Measurements from ENCODE around the gene TFPI. TPM values are rescaled to one million over a fixed set of nuclear protein-coding genes. Genes with fewer than 3 reads are reported as not detected.
"Not testable (repeated sequence)": the region's sequence is repeated elsewhere in the genome, so short reads cannot be mapped to it uniquely, and the experiment has no call there.

Gene TFPI
- total and polyA plus RNA-seq, 4 donors = 72.9 to 131 (median 96.8) TPM

- no peaks in the 10 kb centered on the region for H3K27me3 ChIP-seq (ENCODE audit: control insufficient read depth, insufficient read depth, low read length)
- H3K27ac ChIP-seq (ENCODE audit: low read depth, low read length) = no peak overlapping the region
- DNase-seq (ENCODE audit: low read depth in 4 of 6, low spot score in 6 of 6) = no peak
- no peaks in the 10 kb centered on the region for H3K4me1 ChIP-seq (ENCODE audit: control insufficient read depth, insufficient read depth, low read length)
- WGBS (ENCODE audit: insufficient coverage) = 86% methylated on average over 1 of the region's 2 CpGs
- no peak overlapping the region for H3K4me3 ChIP-seq (ENCODE audit: low read depth, low read length)
- no peaks in the 10 kb centered on the region for H3K36me3 ChIP-seq (ENCODE audit: control insufficient read depth, insufficient read depth, low read length)
- H3K9me3 ChIP-seq (ENCODE audit: control insufficient read depth, insufficient read depth, low read length) = peaks cover 3% of the 10 kb centered on the region
Measured at GRCh38 chr2:187577310-187577709, 23.1 kb upstream of the TFPI start.

GRCh38 chr2:187576906-187577305, 22.7 kb upstream of the TFPI start:
- Histone ChIP-seq H3K4me3 (ENCODE audit: low read depth, low read length) (no peak overlapping the region), H3K27me3 (ENCODE audit: control insufficient read depth, insufficient read depth, low read length) (no peaks in the 10 kb centered on the region), H3K9me3 (ENCODE audit: control insufficient read depth, insufficient read depth, low read length) (peaks cover 3% of the 10 kb centered on the region), H3K27ac (ENCODE audit: low read depth, low read length) (no peak overlapping the region), H3K36me3 (ENCODE audit: control insufficient read depth, insufficient read depth, low read length) (no peaks in the 10 kb centered on the region), H3K4me1 (ENCODE audit: control insufficient read depth, insufficient read depth, low read length) (no peaks in the 10 kb centered on the region)
- no peak for DNase-seq (ENCODE audit: low read depth in 4 of 6, low spot score in 6 of 6)

GRCh38 chr2:187575751-187576067, 21.5 kb upstream of the TFPI start:
- Histone ChIP-seq H3K36me3 (ENCODE audit: control insufficient read depth, insufficient read depth, low read length) (no peaks in the 10 kb centered on the region), H3K9me3 (ENCODE audit: control insufficient read depth, insufficient read depth, low read length) (peaks cover 3% of the 10 kb centered on the region), H3K4me3 (ENCODE audit: low read depth, low read length) (no peak overlapping the region), H3K27me3 (ENCODE audit: control insufficient read depth, insufficient read depth, low read length) (no peaks in the 10 kb centered on the region), H3K27ac (ENCODE audit: low read depth, low read length) (peak overlapping the region; percentile 74), H3K4me1 (ENCODE audit: control insufficient read depth, insufficient read depth, low read length) (no peaks in the 10 kb centered on the region)
- WGBS (ENCODE audit: insufficient coverage) = no CpG with 5 or more reads among the region's 1 CpG
- peak in 1 of 6 donors; percentile 10 for DNase-seq (ENCODE audit: low read depth in 4 of 6, low spot score in 6 of 6)

- Histone ChIP-seq H3K27ac (ENCODE audit: low read depth, low read length) (peak overlapping the region; percentile 74), H3K9me3 (ENCODE audit: control insufficient read depth, insufficient read depth, low read length) (peaks cover 3% of the 10 kb centered on the region), H3K36me3 (ENCODE audit: control insufficient read depth, insufficient read depth, low read length) (no peaks in the 10 kb centered on the region), H3K4me1 (ENCODE audit: control insufficient read depth, insufficient read depth, low read length) (no peaks in the 10 kb centered on the region), H3K4me3 (ENCODE audit: low read depth, low read length) (no peak overlapping the region), H3K27me3 (ENCODE audit: control insufficient read depth, insufficient read depth, low read length) (no peaks in the 10 kb centered on the region)
- WGBS (ENCODE audit: insufficient coverage) = 14% methylated on average over 1 of the region's 3 CpGs
- peak in 2 of 6 donors; percentile 54 to 59 for DNase-seq (ENCODE audit: low read depth in 4 of 6, low spot score in 6 of 6)
Measured at GRCh38 chr2:187574969-187575750, 20.9 kb upstream of the TFPI start.

- H3K36me3 ChIP-seq (ENCODE audit: control insufficient read depth, insufficient read depth, low read length) = no peaks in the 10 kb centered on the region
- H3K9me3 ChIP-seq (ENCODE audit: control insufficient read depth, insufficient read depth, low read length) = peaks cover 3% of the 10 kb centered on the region
- H3K4me3 ChIP-seq (ENCODE audit: low read depth, low read length) = no peak overlapping the region
- no CpG with 5 or more reads among the region's 2 CpGs for WGBS (ENCODE audit: insufficient coverage)
- no peak for DNase-seq (ENCODE audit: low read depth in 4 of 6, low spot score in 6 of 6)
- no peaks in the 10 kb centered on the region for H3K4me1 ChIP-seq (ENCODE audit: control insufficient read depth, insufficient read depth, low read length)
- H3K27me3 ChIP-seq (ENCODE audit: control insufficient read depth, insufficient read depth, low read length) = no peaks in the 10 kb centered on the region
- no peak overlapping the region for H3K27ac ChIP-seq (ENCODE audit: low read depth, low read length)
Measured at GRCh38 chr2:187573722-187574121, 19.5 kb upstream of the TFPI start.

- H3K36me3 ChIP-seq (ENCODE audit: control insufficient read depth, insufficient read depth, low read length); H3K27ac ChIP-seq (ENCODE audit: low read depth, low read length); H3K9me3 ChIP-seq (ENCODE audit: control insufficient read depth, insufficient read depth, low read length); H3K4me3 ChIP-seq (ENCODE audit: low read depth, low read length); H3K4me1 ChIP-seq (ENCODE audit: control insufficient read depth, insufficient read depth, low read length); H3K27me3 ChIP-seq (ENCODE audit: control insufficient read depth, insufficient read depth, low read length); DNase-seq (ENCODE audit: low read depth in 4 of 6, low spot score in 6 of 6): not testable (repeated sequence)
- WGBS (ENCODE audit: insufficient coverage) = no CpG with 5 or more reads among the region's 5 CpGs
Measured at GRCh38 chr2:187571996-187572395, 17.8 kb upstream of the TFPI start.

GRCh38 chr2:187569571-187569970, 15.3 kb upstream of the TFPI start:
- Histone ChIP-seq H3K27ac (ENCODE audit: low read depth, low read length) (no peak overlapping the region), H3K36me3 (ENCODE audit: control insufficient read depth, insufficient read depth, low read length) (no peaks in the 10 kb centered on the region), H3K27me3 (ENCODE audit: control insufficient read depth, insufficient read depth, low read length) (no peaks in the 10 kb centered on the region), H3K9me3 (ENCODE audit: control insufficient read depth, insufficient read depth, low read length) (peaks cover 3% of the 10 kb centered on the region), H3K4me1 (ENCODE audit: control insufficient read depth, insufficient read depth, low read length) (no peaks in the 10 kb centered on the region), H3K4me3 (ENCODE audit: low read depth, low read length) (no peak overlapping the region)
- DNase-seq (ENCODE audit: low read depth in 4 of 6, low spot score in 6 of 6) = no peak

GRCh38 chr2:187569042-187569441, 14.8 kb upstream of the TFPI start:
- no peaks in the 10 kb centered on the region for H3K27me3 ChIP-seq (ENCODE audit: control insufficient read depth, insufficient read depth, low read length)
- no peak overlapping the region for H3K4me3 ChIP-seq (ENCODE audit: low read depth, low read length)
- no peaks in the 10 kb centered on the region for H3K4me1 ChIP-seq (ENCODE audit: control insufficient read depth, insufficient read depth, low read length)
- H3K27ac ChIP-seq (ENCODE audit: low read depth, low read length) = no peak overlapping the region
- no peaks in the 10 kb centered on the region for H3K36me3 ChIP-seq (ENCODE audit: control insufficient read depth, insufficient read depth, low read length)
- WGBS (ENCODE audit: insufficient coverage) = no CpG with 5 or more reads among the region's 1 CpG
- no peak for DNase-seq (ENCODE audit: low read depth in 4 of 6, low spot score in 6 of 6)
- H3K9me3 ChIP-seq (ENCODE audit: control insufficient read depth, insufficient read depth, low read length) = peaks cover 3% of the 10 kb centered on the region

GRCh38 chr2:187567126-187567525, 12.9 kb upstream of the TFPI start:
- DNase-seq (ENCODE audit: low read depth in 4 of 6, low spot score in 6 of 6) = no peak
- H3K27me3 ChIP-seq (ENCODE audit: control insufficient read depth, insufficient read depth, low read length) = no peaks in the 10 kb centered on the region

GRCh38 chr2:187566712-187567111, 12.5 kb upstream of the TFPI start:
- DNase-seq (ENCODE audit: low read depth in 4 of 6, low spot score in 6 of 6) = no peak
- Histone ChIP-seq H3K27me3 (ENCODE audit: control insufficient read depth, insufficient read depth, low read length) (no peaks in the 10 kb centered on the region), H3K36me3 (ENCODE audit: control insufficient read depth, insufficient read depth, low read length) (no peaks in the 10 kb centered on the region), H3K27ac (ENCODE audit: low read depth, low read length) (no peak overlapping the region), H3K9me3 (ENCODE audit: control insufficient read depth, insufficient read depth, low read length) (no peaks in the 10 kb centered on the region), H3K4me1 (ENCODE audit: control insufficient read depth, insufficient read depth, low read length) (no peaks in the 10 kb centered on the region), H3K4me3 (ENCODE audit: low read depth, low read length) (no peak overlapping the region)
- no CpG with 5 or more reads among the region's 1 CpG for WGBS (ENCODE audit: insufficient coverage)

More at GRCh38 chr2:187567126-187567525, 12.9 kb upstream of the TFPI start:
- H3K4me3 ChIP-seq (ENCODE audit: low read depth, low read length) = no peak overlapping the region
- no peak overlapping the region for H3K27ac ChIP-seq (ENCODE audit: low read depth, low read length)
- no peaks in the 10 kb centered on the region for H3K9me3 ChIP-seq (ENCODE audit: control insufficient read depth, insufficient read depth, low read length)
- no peaks in the 10 kb centered on the region for H3K36me3 ChIP-seq (ENCODE audit: control insufficient read depth, insufficient read depth, low read length)
- WGBS (ENCODE audit: insufficient coverage) = no CpG with 5 or more reads among the region's 1 CpG
- no peaks in the 10 kb centered on the region for H3K4me1 ChIP-seq (ENCODE audit: control insufficient read depth, insufficient read depth, low read length)
